HG03354 (cell line): ENCODE measurements around the gene MTTP.
"Not testable (repeated sequence)": the region's sequence is repeated elsewhere in the genome, so short reads cannot be mapped to it uniquely, and the experiment has no call there.

Source experiments
- ATAC-seq: cut with Tn5 transposase; IDR thresholded peaks from one replicate; pipeline ENCODE4 v1.9.1; 2021; ENCODE audit warnings: mild to moderate bottlenecking; ENCODE audit not compliant: unreplicated experiment, poor library complexity, severe bottlenecking

The MTTP gene

GRCh38 chr4:99574530-99575324, at the start of gene MTTP:
Gene MTTP, plus strand, starts transcription at chr4:99574824. Its CDS starts 86 bp downstream, at chr4:99574910.
- ATAC-seq: peak; percentile 85

GRCh38 chr4:99529228-99529627, 45.4 kb upstream of the MTTP start:
- ATAC-seq: no peak

GRCh38 chr4:99529956-99530355, 44.7 kb upstream of the MTTP start:
- no peak for ATAC-seq

DNA sequence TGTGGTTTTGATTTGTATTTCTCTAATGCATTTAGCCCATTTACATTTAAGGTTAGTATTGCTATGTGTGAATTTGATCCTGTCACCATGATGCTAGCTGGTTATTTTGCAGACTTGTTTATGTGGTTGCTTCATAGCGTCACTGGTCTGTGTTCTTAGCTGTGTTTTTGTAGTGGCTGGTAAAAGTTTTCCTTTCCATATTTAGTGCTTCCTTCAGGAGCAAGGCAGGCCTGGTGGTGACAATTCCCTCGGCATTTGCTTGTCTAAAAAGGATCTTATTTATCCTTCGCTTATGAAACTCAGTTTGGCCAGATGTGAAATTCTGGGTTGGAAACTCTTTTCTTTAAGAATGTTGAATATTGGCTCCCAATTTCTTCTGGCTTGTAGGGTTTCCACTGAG, 39.9 kb upstream of the MTTP start:
- ATAC-seq: not testable (repeated sequence)

DNA sequence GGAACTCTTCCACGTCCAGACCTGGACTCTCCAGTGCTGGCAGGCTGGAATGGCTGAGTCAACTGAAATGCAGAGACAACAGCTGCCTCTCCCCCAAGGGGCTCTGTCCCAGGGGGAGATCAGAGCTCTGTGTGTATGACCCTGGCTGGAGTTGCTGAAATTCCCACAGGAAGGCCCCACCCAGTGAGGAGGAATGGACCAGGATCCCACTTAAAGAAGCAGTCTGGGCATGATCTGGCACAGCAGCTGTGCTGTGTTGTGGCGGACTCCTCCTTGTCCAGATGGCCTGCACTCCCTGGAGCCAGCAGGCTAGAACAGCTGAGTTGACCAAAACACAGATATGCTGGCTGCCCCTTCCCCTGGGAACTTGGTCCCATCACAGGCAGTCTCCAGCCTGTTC, 38.4 kb upstream of the MTTP start:
- ATAC-seq: no peak

- ATAC-seq: no peak
These were observed 37.8 kb upstream of the MTTP start for GRCh38 chr4:99536848-99537247.

- no peak for ATAC-seq
These were observed 37.0 kb upstream of the MTTP start for GRCh38 chr4:99537674-99538073.

- no peak for ATAC-seq
These were observed 34.2 kb upstream of the MTTP start for GRCh38 chr4:99540277-99540939.

DNA sequence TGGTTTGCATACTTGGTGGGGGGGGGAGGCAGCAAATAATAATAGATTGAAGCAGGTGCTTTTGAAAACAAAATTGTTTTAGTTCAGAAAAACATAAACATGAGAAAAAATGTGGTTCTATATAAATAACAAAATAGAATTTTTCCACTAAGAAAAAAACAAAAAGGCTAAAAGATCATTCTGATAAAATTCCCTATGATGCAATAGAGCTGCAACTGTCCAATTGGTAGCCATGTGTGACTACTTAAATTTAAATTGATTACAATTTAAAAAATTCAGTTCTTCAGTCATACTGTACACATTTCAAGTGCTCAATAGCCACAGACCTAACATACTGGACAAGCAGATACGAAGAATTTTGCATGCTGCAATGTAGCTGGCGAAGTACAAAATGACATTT, 21.8 kb upstream of the MTTP start:
- ATAC-seq: no peak

DNA sequence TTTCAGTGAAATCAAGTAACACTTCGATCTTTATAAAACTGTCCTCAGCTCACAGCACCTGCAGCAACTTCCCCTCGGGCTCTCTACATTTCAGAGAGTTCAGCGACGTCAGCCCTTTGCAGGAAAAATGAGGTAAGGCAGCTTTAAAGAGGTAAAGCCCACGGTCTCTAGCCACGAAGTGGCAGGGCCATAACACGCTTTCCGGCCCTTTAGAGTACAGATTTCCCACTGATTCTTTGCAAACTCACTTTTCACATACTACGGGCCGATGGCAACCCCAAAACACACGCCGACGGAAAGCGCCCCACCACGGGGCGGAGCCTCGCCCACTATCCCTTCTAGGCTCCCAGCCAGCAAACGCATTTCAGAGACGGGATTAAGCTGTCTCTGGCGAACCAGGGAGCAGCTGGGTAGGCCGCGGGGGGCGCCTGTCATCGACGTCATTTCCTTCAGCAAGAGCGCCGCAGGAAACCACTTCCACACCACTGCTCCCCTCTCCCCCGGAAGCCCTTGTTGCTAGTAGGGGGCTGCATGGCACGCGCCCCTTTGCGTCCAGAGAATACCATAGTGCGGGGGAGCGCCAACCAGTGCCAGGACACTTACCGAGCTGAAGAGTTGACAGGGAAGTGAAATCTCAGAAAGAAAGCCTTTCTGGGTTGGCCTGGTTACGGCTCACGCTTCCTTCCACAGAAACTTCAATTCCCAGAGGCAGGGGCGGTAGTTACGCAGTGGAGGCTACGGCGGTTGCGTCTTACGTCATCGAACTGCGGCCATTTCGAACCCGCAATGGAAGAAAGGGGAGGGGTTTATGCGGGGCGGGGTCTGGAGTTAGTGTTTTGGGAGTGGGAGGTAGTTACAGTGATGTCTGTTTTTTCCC, 11.1 kb upstream of the MTTP start, which contains the start of gene TRMT10A:
TRMT10A (minus strand) TSS at position 730 of the 877 bp plus-strand sequence. CDS start 4,701 bp downstream, outside the sequence.
- ATAC-seq: peak; percentile 95

- ATAC-seq: no peak
These were observed 9.7 kb upstream of the MTTP start for GRCh38 chr4:99564921-99565320.

DNA sequence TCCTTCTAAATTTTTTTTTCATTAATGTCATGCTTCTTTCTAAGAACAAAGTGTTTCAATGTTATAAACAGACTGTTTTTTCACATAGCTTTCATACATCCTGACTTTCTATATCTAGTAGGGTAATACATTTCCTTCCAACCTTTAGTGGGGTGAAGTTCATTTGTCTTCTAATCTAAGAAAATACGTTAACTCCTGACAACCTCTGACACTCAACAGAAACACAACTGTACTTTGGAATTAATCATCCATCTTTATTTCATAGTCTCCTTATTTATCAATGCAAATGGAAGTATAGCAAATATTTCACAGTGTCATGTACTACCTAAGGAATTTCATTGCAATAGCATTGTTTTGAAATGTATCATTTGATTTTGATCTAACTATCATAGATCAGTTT, 2.7 kb upstream of the MTTP start:
- no peak for ATAC-seq

GRCh38 chr4:99572527-99573240, 1.9 kb upstream of the MTTP start:
- no peak for ATAC-seq

DNA sequence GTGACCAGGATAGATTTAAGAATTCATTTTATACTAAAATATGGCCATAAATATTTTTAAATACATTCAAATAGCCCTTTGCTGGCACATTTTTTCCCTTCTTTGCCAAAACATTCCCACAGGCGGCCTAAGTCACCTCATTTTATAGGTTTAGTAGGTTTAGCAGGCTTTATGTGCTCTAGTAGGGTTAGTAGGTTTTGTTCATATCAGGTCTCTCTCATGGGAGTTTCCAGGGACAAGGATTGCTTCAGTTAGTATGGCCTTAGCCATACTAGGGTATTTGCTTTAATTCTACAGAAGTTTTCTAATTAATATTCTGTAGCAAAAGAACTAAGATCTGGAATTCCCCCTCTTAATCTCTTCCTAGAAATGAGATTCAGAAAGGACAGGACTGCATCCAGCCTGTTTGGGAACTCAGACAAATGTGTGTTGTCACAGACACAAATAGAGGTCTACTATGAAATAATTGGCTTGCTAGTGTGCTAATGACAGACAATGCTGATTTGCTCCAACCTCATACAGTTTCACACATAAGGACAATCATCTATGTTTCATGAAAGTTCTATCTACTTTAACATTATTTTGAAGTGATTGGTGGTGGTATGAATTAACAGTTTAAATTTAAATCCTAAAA, 772 bp upstream of the MTTP start:
- no peak for ATAC-seq

DNA sequence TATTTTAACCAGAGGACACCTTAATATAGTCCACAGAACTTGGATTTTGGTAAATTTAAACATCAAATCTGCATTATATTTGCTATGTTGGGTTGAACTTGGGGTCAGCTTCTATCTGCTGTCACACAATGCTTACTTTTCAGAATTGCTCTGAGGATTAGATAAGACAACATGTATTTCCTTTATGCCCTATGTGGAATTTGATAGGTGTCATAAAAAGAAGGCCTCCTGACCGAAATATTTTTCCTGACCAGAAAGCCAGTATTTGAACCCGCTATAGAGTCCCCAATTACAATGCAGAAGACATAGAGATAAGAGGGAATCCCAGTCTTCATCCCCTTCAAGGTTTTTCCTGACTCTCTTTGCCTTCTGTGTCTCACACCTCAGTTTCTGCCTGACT, 4.1 kb downstream of the MTTP start:
- no peak for ATAC-seq

DNA sequence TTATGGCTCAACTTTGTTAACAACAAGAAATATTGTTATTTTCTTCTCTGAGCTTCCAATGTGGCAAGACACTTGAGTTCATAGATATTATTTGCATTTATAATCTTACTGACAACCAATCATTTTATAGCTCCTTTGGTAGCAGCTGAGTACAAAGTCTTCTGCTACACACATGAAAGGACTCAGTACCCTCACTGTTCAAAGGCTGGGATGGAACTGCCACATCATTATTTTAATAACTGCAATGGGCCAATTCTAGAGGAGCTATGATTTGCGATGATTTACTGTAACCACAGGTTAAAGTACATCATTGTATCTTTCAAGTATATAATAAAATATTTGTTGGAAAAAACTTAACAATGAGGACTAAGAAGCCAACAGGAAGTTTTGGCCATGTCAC, 10.9 kb downstream of the MTTP start:
- no peak for ATAC-seq

GRCh38 chr4:99586322-99586721, 11.7 kb downstream of the MTTP start:
- ATAC-seq: no peak

- ATAC-seq: no peak
These were observed 12.2 kb downstream of the MTTP start for GRCh38 chr4:99586797-99587196.

DNA sequence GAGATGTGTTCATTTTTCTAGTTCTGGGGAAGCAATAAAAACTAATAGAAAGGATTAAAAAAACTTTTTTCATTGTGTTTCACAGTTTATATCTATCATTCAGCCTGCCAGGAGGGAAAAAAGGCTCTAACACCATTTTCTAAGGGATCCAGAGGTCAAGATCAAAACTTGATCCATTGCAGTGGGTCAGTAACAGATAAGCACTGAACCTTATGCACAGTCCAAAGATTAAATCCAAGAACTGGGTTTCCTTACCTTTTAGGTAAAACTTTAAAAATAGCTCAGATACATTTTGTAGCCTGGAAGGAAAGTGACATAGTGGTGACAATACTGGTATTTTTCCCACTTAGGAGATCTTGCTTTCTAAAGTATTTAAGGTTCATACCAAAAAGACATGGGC, 12.7 kb downstream of the MTTP start:
- no peak for ATAC-seq
